Subcutaneous abdominal adipose tissue (tissue), 5 donors: Measurements from ENCODE around the gene CCDC85B.
"Not testable (repeated sequence)": the region's sequence is repeated elsewhere in the genome, so short reads cannot be mapped to it uniquely, and the experiment has no call there.

ENCODE experiments used
- H3K27ac ChIP-seq: one replicate; pipeline ENCODE4 v1.7.0; 2013; ENCODE audit warnings: low read depth, mild to moderate bottlenecking, inconsistent platforms, low read length, moderate library complexity
- H3K27me3 ChIP-seq, 5 donors: one replicate each; pipeline ENCODE4 v1.7.0; 2013; ENCODE audit warnings: low read length in 5 of 5, inconsistent platforms in 1 of 5; ENCODE audit not compliant: control insufficient read depth in 5 of 5, insufficient read depth in 4 of 5
- H3K36me3 ChIP-seq, 5 donors: one replicate each; pipeline ENCODE4 v1.7.0; 2013; ENCODE audit warnings: low read length in 5 of 5; ENCODE audit not compliant: control insufficient read depth in 5 of 5, insufficient read depth in 5 of 5
- H3K4me1 ChIP-seq, 5 donors: one replicate each; pipeline ENCODE4 v1.7.0; 2013; ENCODE audit warnings: low read length in 5 of 5, mild to moderate bottlenecking in 3 of 5, moderate library complexity in 1 of 5; ENCODE audit not compliant: control insufficient read depth in 5 of 5, insufficient read depth in 5 of 5
- H3K4me3 ChIP-seq, 5 donors: one replicate each; pipeline ENCODE4 v1.7.0; 2013; ENCODE audit warnings: low read length in 5 of 5, low read depth in 1 of 5
- H3K9ac ChIP-seq, 5 donors: one replicate each; pipeline ENCODE4 v1.7.0; 2013; ENCODE audit warnings: low read length in 5 of 5, mild to moderate bottlenecking in 4 of 5, moderate library complexity in 3 of 5
- H3K9me3 ChIP-seq, 5 donors: one replicate each; pipeline ENCODE4 v1.7.0; 2013; ENCODE audit warnings: low read length in 5 of 5; ENCODE audit not compliant: control insufficient read depth in 5 of 5
- donor health status: healthy.
- donor health status: healthy.
- donor health status: healthy.
- donor health status: healthy.
- donor health status: healthy.

Gene CCDC85B

DNA sequence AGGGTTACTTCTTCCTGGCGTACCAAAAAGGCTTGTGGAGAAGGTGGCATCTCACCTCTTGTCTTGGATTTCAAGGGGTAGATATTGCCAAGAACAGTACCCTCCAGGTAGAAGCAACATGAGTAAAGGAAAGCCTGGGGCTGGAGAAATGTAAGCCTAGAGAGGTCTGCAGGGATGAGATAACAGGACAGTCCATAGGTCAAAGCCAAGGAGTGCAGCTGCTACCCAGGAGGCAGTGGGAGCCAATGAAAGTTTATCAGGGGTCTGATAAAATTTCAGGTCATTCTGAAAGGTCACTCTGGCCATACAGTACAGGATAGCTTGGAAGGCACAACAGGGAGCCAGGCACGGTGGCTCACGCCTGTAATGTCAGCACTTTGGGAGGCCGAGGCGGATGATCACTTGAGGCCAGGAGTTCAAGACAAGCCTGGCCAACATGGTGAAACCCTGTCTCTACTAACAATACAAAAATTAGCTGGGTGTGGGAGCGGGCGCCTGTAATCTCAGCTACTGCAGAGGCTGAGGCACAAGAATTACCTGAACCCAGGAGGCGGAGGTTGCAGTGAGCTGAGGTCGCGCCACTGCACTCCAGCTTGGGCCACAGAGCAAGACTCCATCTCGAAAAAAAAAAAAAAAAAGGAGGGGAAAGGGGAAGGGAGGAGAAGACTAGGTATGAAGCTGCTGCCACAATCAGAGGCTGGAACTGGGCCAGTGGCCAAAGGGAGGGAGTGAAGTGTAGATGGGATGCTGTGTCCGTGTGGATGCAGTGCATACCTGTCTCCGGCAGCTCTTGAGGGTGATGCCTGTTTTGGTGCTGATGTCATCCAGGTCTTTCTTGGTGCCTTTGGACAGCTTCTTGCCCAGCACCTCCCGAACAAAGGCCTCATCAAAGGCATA, 3.4 kb upstream of the CCDC85B start:
- Histone ChIP-seq H3K9ac (peak overlapping the region in 3 of 5 donors; percentile 60 to 77 (median 68)), H3K4me3 (peak overlapping the region; percentile 56 to 91 (median 83)), H3K27ac (peak overlapping the region; percentile 99), H3K9me3 (no peaks in the 10 kb centered on the region), H3K4me1 (peaks cover 4 to 47% (median 45%) of the 10 kb centered on the region in 5 donors), H3K27me3 (no peaks in the 10 kb centered on the region), H3K36me3 (peaks cover 5 to 44% (median 34%) of the 10 kb centered on the region in 5 donors)

DNA sequence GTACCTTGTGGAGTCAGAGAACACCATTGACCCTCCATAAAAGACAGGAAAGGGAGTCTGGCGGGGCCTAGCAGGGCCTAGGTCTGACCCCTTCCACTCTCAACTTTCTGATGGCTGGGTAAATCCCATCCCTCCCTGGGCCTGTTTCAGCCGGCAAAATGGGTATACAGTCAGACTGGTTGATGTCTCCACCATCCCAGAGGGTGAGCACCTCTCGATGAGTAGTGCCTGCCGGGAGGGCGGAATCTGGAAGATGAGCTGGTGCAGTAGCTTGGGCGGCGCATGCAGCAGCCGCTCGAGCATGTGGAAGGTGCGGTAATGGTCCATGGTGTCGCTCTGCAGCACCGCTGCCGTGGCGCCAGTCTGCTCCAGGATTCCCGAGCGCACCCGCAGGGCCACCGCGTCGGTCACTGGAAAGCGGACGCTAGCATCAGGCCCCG, 2.7 kb upstream of the CCDC85B start:
- Histone ChIP-seq H3K27me3 (no peaks in the 10 kb centered on the region), H3K36me3 (peaks cover 5 to 38% (median 30%) of the 10 kb centered on the region in 5 donors), H3K4me3 (peak overlapping the region; percentile 56 to 91 (median 83)), H3K9ac (peak overlapping the region; percentile 35 to 77 (median 68)), H3K9me3 (no peaks in the 10 kb centered on the region), H3K27ac (peak overlapping the region; percentile 99), H3K4me1 (peaks cover 4 to 54% (median 52%) of the 10 kb centered on the region in 5 donors)

DNA sequence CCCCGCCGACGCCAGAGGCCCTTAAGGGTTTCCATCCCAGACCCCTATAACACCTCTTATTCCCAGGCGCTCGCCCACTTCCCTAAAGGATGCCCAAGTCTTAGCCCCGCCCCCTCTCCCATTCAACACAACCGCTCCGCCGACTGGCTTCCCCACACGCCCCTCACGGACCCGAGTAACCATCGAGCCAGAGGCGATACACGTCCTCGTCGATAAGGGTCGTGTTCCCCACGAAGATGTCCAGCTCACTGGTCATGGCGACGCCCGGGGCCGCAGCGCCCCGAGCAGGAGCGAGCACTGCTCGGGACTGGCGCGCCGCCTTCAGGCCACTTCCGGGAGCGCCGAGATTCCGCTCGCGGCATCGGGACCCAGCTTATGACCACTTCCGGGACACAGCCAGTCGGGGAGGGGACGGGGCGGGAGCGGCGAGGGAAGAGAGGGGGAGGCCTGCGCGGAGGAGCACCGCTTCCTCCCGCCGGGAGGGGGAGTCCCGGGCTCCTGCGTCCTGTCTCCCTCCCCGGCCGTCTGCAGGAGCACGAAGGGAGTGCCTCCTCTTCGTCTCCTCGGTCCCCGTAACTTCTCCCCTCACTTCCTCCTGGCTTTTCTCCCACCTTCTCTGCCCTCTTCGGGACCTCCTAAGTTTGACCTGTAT, 2.2 kb upstream of the CCDC85B start, which contains the start of gene FIBP:
TSS of gene FIBP (minus strand) at position 309 of the 652 bp plus-strand sequence. CDS start at position 256, 53 bp downstream.
- Histone ChIP-seq H3K4me3 (peak within 1 kb of the TSS; percentile 78 to 91 (median 83)), H3K27ac (peak within 1 kb of the TSS; percentile 99), H3K4me1 (peaks cover 4 to 58% (median 56%) of the 10 kb centered on the region in 5 donors), H3K9ac (peak within 1 kb of the TSS; percentile 70 to 87 (median 79)), H3K36me3 (peaks cover 5 to 32% (median 24%) of the 10 kb centered on the region in 5 donors), H3K27me3 (no peaks in the 10 kb centered on the region), H3K9me3 (no peaks in the 10 kb centered on the region)

DNA sequence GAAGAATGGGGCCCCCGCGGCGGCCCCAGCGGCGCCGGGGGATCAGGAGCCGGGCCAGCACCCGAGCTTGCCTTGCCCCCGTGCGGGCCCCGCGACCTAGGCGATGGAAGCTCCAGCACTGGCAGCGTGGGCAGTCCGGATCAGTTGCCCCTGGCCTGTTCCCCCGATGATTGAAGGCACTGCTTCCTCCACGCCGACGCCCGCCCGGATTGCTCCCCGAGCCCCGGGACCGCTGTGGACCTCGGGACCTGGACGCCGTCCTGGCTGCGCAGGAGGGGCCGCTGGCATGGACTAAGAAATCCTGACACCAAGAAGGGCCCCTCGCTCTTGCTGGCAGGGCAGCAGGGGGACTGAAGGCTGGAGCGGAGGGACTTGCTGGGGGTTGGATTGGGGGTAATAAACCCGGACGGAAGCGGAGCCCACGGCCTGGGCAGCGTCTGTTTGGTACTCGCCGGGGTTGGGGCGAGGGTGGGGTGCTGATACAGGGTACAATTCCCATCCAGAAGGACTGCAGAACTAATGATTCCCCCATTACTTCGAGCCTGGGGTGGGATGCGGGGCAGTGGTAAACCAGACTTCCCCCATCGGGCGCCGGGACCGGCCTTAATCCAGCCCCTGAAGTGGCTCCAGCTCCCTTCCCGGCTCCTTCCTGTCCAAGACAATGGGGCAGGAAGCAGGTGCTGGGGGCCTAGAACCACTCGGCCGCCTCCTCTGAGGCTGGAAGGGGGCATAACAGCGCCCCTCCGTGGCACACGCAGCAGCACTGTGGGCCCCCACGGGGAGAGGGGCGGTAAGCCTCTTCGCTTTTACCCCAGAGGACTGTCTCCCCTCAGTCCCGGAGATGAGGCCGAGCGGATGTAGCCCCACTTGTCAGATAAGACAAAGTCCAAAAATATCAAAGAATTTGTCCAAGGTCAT, 1.0 kb downstream of the CCDC85B start:
- H3K4me1 ChIP-seq, result peaks cover 8 to 68% (median 62%) of the 10 kb centered on the region in 5 donors
- H3K4me3 ChIP-seq, result peak overlapping the region; percentile 59 to 88 (median 78)
- no peaks in the 10 kb centered on the region for H3K27me3 ChIP-seq
- peak overlapping the region; percentile 99 for H3K27ac ChIP-seq
- H3K36me3 ChIP-seq, result peaks cover 2 to 6% (median 4%) of the 10 kb centered on the region in 5 donors
- H3K9ac ChIP-seq, result peak overlapping the region; percentile 26 to 79 (median 77)
- no peaks in the 10 kb centered on the region for H3K9me3 ChIP-seq

DNA sequence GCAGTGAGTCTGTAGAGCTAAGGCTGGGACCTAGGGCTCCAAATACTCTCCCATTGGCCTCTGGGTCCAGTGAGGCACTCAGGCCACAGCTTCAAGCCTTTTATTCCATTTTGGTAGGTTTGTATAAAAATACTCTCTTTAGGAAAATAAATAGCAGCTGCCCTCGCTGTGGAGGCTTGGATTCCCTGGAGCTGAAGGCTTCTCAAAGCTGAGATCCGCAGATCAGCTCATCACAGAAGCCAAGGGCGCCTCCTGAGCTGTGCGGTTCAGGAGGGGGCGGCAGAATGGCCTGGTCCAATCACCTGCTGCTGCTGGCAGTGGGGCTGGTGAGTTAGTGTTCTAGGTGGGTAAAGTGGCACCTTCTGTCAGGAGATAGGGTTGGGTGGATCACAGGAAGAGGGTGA, 1.7 kb downstream of the CCDC85B start:
- not testable (repeated sequence) for H3K36me3 ChIP-seq, H3K27me3 ChIP-seq, H3K9me3 ChIP-seq
- H3K9ac ChIP-seq, result peak overlapping the region; percentile 26 to 79 (median 77)
- H3K4me3 ChIP-seq, result peak overlapping the region in 4 of 5 donors; percentile 59 to 88 (median 75)
- H3K4me1 ChIP-seq, result peaks cover 8 to 68% (median 62%) of the 10 kb centered on the region in 5 donors
- peak overlapping the region; percentile 99 for H3K27ac ChIP-seq

DNA sequence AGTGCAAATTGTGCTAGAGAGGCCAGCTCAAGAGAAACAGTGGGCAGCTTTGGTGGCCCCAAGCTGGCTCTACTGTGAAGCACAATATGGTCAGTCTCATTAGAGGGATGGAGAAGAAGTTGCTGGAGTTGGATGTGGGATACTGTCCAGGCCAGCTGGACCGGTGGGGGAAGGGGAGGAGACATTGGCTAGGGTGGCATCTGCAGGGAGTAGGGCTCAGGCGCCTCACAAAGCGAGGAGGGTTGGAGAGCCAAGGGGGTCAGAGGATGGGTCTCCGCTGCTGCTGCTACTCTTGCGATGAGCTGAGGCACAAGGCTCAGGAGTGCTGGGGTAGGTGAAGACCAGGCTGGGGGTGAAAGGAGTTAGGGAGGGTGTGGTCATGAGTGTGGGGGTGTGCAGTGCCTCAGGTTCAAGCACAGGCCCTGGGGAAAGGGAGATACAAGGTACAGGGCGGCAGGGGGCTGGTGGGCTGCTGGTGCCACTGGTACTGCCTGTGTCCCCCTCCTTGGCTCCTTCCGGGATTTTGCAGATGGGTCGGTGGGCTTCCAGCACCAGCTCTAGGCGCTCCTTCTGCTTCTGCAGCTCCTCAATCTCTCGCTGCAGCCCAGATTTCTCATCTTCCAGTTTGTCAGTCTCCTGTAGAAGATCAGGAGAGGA, 2.3 kb downstream of the CCDC85B start:
- no peaks in the 10 kb centered on the region for H3K36me3 ChIP-seq
- no peak overlapping the region for H3K9ac ChIP-seq
- H3K9me3 ChIP-seq, result no peaks in the 10 kb centered on the region
- peaks cover 8 to 61% (median 56%) of the 10 kb centered on the region in 5 donors for H3K4me1 ChIP-seq
- H3K27ac ChIP-seq, result peak overlapping the region; percentile 99
- H3K27me3 ChIP-seq, result no peaks in the 10 kb centered on the region
- H3K4me3 ChIP-seq, result peak overlapping the region in 4 of 5 donors; percentile 44 to 88 (median 75)

DNA sequence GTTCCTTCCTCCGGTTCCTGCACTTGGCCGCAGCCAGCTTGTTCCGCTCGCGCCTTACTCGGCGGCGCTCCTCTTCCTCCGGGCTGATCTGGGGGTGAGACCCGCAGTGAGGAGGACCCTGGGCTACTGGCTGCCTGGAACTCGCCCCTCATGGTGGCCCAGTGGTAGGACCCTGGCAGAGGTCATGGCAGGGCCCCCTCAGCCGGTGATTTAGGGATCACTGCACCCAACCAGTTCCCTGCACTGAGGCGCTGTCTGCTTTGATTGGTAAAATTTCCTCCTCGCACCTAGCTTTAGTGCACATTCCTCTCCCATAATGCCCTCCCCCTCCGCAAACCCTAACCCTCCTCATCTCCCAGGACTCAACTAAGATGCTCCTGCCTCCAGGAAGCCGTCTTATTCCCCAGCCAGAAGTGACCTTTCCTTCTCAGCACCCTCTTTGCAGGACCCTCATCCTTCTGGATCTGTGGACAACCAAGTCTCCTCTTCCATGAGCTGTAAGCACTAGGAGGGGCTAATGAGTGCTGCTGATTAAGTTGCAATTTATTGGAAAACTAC, 3.6 kb downstream of the CCDC85B start:
- Histone ChIP-seq H3K9ac (peak overlapping the region in 4 of 5 donors; percentile 2 to 68 (median 28)), H3K36me3 (no peaks in the 10 kb centered on the region), H3K27me3 (peaks cover 0 to 2% (median 0%) of the 10 kb centered on the region in 5 donors), H3K4me3 (peak overlapping the region in 4 of 5 donors; percentile 33 to 78 (median 58)), H3K9me3 (no peaks in the 10 kb centered on the region), H3K4me1 (peaks cover 8 to 56% (median 52%) of the 10 kb centered on the region in 5 donors), H3K27ac (peak overlapping the region; percentile 99)

DNA sequence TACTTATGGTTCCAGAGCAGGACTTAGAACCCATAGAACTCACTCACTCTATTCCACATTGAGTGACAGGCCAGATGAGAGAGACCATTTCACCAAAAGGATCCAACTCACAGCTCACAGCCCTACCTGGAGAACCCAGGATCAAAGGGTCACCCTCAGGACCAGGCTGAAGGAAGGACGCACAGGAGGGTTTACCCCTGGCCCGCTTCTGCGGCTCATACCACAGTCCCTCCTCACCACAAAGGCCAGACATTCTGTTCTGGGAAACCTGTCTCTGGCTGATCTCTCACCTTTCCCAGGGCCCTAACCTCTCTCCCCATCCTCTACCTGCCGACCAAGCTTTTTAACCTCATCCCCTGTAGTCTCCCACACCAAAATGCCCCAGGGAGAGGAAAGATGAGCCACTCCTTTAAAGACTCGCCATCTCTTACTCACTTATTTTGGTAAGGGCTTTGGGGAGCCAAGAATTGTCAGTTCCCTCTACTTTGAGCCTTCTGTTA, 5.1 kb downstream of the CCDC85B start:
- Histone ChIP-seq H3K4me1 (peaks cover 4 to 55% (median 48%) of the 10 kb centered on the region in 5 donors), H3K27ac (no peak overlapping the region), H3K9ac (no peak overlapping the region), H3K27me3 (peaks cover 0 to 2% (median 0%) of the 10 kb centered on the region in 5 donors), H3K36me3 (no peaks in the 10 kb centered on the region), H3K9me3 (no peaks in the 10 kb centered on the region), H3K4me3 (no peak overlapping the region)
